ENCODE results near the gene GPATCH2.
"Not testable (repeated sequence)": the region's sequence is repeated elsewhere in the genome, so short reads cannot be mapped to it uniquely, and the experiment has no call there.

Gene GPATCH2

GRCh38 chr1:217435204-217435603 lies 195.7 kb downstream of the GPATCH2 start:
- no peak for DNase-seq

DNA sequence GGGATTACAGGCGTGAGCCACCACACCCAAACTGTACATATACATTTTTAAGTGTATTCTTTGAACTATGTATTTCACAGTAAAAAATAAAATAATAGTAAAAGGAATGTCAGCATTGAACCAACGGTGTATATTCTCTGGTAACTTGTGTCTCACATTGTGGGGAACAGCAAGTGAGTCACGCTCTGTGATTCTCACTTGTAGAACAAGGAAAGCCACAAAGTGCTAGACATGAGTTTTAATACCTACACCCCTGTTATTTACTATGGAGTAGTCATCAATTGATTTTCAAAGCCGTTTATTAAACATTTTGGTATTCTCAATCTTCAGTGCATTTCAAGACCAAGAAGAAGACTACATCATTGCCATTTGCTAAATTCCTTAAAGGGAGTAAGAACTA lies 197.2 kb downstream of the GPATCH2 start:
- DNase-seq = no peak

- DNase-seq = no peak
Measured at GRCh38 chr1:217432339-217432738, 198.6 kb downstream of the GPATCH2 start.

DNA sequence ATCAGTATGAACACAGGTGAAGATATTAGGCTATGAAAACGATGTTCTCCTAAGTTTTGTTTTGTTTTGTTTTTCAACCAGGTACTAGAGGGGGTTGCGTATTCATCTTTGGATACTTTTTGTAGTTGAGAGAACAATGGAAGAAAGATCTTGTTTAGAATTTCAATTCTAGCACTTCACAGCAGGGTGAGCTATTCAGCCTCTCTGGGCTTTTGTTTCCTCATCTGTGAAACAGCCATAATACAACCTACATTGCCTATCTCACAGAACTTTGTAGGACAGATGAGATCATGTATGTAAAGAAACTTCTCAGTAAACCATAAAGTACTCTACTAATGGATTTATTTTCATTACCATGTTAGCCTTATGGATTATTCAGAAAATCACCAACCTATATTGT lies 199.5 kb downstream of the GPATCH2 start:
- no peak for DNase-seq

DNA sequence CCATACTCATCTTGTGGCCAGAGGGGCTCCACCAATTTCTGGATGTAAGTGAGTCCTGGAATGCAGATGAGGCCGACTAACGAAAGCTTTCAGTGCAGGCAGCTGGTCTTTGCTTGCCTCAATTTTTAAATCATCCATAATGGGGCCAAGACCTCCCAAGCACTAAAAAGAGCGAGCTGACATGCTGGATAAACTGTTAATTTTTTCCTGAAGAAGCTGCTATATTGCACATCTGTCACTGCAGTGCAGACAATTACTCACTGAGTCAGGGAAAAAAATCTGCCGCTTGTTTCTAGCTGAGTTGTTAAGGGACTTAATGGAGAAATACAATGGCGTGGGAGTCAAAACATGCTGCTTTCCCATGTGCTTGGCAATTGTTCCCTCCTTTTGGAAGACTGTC lies 205.5 kb downstream of the GPATCH2 start:
- DNase-seq = no peak

DNA sequence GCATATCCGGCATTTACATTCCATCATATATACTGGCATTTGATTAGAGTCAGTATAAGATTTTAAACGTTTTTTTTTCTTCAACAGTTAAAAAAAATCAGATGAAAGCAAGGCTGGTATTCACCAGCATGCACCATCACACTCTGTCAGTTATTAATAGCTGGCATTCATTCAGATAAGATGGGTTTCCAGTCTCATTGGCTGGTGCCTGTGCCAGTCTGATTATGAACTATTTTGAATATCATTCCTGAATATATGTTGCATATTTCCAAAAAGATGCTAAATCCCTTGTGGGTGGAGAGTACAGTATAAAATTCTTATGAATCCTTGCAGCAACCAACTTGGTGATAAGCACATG lies 211.7 kb downstream of the GPATCH2 start:
- no peak for DNase-seq

DNA sequence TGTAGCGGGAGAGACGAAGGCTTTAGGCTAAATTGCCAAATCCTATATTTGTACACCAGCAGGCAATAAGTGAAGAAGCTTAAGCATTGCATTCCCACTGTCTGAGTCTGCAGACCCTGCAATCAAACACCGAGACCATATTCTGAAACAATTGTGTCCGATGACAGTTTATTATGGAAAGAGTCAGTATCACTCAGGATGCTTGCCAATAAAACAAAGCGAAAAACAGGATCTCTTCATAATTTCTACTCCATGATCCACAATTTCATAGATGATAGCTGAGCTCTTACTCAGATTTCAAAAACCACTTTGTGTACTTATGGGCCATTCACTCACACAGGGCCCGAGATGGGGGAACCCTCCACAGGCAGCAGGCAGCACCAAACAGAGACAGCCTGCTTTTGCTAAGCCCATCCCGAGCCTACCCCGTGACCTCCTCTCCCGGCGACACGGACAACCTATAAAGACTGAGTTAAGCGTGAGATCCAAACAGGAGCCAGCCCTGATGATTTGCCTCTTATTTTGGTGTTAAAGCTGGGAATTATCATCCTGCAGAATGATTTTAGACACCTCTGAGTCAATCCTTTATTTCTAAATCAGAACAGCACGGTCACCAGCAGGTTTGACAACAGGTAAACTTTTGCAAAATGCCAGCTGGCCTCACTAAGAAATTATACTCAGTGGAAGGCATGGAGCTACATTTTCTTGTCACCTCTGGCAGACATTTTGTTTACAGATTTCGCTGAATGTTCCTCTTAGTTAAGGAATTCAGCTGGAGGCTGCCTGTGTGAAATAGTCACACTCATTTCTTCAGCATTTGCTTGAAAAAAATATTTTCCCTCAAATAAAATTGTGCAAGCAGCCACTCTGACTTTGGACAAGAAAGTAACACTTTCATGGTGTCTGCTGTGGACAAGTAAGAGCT lies 212.4 kb downstream of the GPATCH2 start:
- DNase-seq = no peak

DNA sequence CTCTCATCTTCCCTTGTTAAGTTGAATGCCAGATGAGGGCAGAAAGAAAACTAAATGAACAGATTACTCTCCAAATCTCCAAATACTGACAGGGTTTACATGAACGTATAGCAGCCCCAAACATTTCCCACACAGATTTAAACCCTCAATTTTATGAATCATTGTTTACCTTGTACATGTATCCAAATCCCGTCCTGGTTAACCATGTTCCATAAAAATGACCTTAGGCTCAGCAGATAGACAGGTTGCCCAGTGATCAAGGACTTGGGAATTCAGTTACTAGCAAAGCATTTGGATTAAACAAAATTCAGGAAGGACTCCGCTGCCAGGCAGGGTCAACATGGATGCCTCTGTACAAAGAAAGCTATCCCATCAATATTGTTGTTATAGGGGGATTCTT lies 213.5 kb downstream of the GPATCH2 start:
- no peak for DNase-seq

- DNase-seq = no peak
Measured at GRCh38 chr1:217407534-217408001, 223.3 kb downstream of the GPATCH2 start.

DNA sequence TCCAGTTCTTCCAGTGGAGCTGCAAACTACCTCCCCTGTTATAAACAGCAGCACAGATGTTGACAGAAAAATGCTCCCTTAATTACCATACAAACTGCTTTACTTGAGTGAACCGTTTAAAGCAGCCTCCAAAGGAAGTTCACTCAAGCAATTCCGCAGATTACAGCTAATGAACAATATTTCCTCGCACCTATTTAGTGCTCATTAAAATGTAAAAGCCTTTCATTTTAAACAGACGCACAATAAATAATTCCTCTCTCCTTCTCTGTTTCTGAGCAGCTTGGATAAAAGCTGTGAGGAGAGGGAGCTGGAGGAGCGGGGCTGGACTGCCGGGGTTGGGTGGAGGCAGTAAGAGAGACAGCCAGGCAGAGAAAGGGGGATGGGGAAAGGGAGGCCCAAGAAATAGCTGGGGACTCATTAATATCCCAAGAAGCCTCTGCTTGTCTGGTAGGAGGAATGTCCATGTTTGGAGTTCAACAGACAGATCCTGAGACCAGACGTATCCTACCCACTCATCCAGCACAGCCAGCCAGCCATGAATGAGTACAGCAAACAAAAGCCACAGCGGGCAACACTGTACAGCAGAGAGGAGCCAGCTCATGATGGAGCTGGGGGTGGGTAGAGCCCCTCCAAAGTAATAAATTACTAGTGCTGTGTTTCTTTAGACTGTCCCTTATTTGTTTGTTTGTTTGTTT lies 227.7 kb downstream of the GPATCH2 start:
- DNase-seq = no peak

- no peak for DNase-seq
Measured at GRCh38 chr1:217402301-217402700, 228.6 kb downstream of the GPATCH2 start.

DNA sequence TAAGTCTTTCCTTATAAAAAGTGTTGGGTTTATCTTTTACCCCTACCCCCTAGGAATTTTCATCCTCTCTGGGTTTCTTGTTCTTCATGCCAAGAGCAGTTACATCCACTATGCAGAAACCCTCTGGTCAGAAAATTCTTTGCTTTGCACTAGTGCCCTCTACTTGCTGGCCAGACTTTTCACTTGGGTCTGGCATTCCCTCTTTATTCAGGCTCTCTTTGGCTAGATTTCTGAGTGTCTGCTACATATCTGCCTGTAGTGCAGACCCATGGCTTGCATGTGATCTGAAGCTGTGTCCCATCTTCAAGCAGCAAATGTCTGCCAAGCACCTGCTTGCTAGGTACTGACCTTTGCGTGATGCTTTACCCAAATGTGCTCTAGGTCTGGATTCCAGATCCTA lies 237.0 kb downstream of the GPATCH2 start:
- DNase-seq = no peak

DNA sequence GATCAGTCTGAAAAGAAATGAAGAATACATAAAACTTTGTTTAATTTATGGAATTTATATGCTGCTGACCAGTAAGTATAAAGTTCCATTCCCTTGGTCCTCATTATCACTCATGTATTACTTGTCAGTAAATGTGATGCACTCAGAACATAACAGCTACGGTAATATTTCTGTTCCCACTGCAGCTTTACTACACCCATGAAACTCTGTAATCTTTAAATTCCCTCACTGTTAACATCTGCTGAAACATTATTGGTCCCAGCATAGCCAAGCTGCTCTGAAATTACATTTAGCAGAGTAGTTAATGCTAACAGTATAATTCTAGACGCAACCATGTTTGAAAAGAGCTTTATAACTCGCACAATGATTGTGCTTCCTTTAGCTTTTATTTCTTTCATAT lies 238.4 kb downstream of the GPATCH2 start:
- DNase-seq = no peak

GRCh38 chr1:217389895-217390294 lies 241.0 kb downstream of the GPATCH2 start:
- DNase-seq = no peak

DNA sequence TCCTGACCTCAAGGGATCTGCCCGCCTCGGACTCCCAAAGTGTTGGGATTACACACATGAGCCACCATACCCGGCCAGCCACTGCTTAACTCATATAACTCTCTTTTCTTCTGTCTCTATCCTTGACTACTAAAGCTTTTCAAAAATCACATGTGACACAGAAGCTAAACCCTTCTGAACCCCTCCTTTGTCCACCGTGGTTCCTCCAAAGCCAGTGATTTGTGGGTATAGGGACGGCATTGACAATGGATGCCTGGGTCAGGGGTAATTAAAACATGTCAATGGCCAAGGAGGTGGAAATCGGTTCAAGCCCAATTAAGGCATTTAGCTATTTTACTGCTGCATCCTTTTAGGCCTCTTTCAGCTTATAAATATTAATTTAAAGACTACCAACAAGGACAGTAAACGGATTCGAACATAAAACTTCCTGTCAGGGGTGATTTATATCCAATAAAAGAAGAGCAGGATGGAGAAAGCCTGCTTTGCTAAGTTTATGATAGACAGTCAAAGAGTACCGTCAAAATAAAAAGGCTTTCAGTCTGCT lies 242.3 kb downstream of the GPATCH2 start:
- DNase-seq = no peak

DNA sequence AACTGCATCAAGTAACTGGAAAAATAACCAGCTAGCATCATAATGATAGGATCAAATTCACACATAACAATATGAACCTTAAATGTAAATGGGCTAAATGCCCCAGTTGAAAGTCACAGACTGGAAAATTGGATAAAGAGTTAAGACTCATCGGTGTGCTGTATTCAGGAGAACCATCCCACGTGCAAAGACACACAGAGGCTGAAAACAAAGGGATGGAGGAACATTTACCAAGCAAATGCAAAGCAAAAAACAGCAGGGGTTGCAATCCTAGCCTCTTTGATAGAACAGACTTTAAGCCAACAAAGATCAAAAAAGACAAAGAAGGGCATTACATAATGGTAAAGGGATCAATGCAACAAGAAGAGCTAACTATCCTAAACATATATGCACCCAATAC lies 249.1 kb downstream of the GPATCH2 start:
- DNase-seq = not testable (repeated sequence)

GRCh38 chr1:217379804-217380203 lies 251.1 kb downstream of the GPATCH2 start:
- DNase-seq = not testable (repeated sequence)

DNA sequence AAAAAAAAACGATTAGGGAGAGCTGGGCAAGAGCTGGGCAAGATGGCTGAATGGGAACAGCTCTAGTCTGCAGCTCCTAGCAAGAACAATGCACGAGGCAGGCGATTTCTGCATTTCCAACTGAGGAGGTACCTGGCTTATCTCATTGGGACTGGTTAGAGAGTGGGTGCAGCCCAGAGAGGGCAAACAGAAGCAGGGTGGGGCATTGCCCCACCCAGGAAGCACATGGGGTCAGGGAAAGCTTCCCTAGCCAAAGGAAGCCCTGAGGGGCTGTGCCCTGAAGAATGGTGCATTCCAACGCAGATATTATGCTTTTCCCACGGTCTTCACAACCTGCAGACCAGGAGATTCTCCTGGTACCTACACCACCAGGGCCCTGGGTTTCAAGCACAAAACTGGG lies 251.6 kb downstream of the GPATCH2 start:
- no peak for DNase-seq
